Natural killer cell treated with Interleukin-12 subunit alpha and Interleukin-12 subunit beta and Interleukin-15 and Interleukin-18, amount 100 ng/mL, for 72 hours (primary cell): ENCODE data around the gene PAQR3. TPM values are rescaled to one million over a fixed set of nuclear protein-coding genes. Genes with fewer than 3 reads are reported as not detected.

Source experiments
- ATAC-seq, 2 donors: fragments of 150-1000 bp; cut with Tn5 transposase in 1 of 2; sonication (Bioruptor Pico), chemical (Tn5 transposase) in 1 of 2; 2 replicates each; pipeline ENCODE4 v1.10.0; 2021
- DNase-seq: peaks from one replicate; pipeline ENCODE4 v3.0.0; 2022; ENCODE audit warnings: low spot score
- H3K27ac Mint-ChIP-seq, 2 donors: 1 replicate in 1 of 2; 2 replicates in 1 of 2; pipeline ENCODE4 v1.8.0; 2022; ENCODE audit warnings: mixed read lengths in 2 of 2, mild to moderate bottlenecking in 1 of 2, moderate library complexity in 1 of 2
- H3K27me3 Mint-ChIP-seq, 2 donors: 1 replicate in 1 of 2; 2 replicates in 1 of 2; pipeline ENCODE4 v1.8.0; 2022; ENCODE audit warnings: mixed read lengths in 2 of 2
- H3K36me3 Mint-ChIP-seq: one replicate; pipeline ENCODE4 v1.8.0; 2022; ENCODE audit warnings: mixed read lengths
- H3K4me1 Mint-ChIP-seq, 2 donors: 1 replicate in 1 of 2; 2 replicates in 1 of 2; pipeline ENCODE4 v1.8.0; 2022; ENCODE audit warnings: low read depth in 2 of 2, mixed read lengths in 2 of 2, mild to moderate bottlenecking in 1 of 2
- H3K4me3 Mint-ChIP-seq: one replicate; pipeline ENCODE4 v1.8.0; 2022; ENCODE audit warnings: mixed read lengths
- H3K9me3 Mint-ChIP-seq: 2 replicates; pipeline ENCODE4 v1.8.0; 2022; ENCODE audit warnings: mixed read lengths
- total RNA-seq, 2 donors: library from RNA; stranded (reverse); gene quantifications; one replicate each; pipeline ENCODE4 v1.2.3, GENCODE V29; 2022

Gene PAQR3
- total RNA-seq, 2 donors from 2014 or later, result 12.2 to 14.6 TPM

- Mint-ChIP-seq H3K4me3 (no peak overlapping the region), H3K9me3 (no peaks in the 10 kb centered on the region), H3K27me3 (no peaks in the 10 kb centered on the region), H3K27ac (no peak overlapping the region), H3K4me1 (peaks cover 0 to 3% of the 10 kb centered on the region in 2 donors), H3K36me3 (no peaks in the 10 kb centered on the region)
- DNase-seq, result no peak
- no peak for ATAC-seq
These were observed 75.2 kb downstream of the PAQR3 start for GRCh38 chr4:78863991-78864390.

GRCh38 chr4:78863254-78863869 lies 75.9 kb downstream of the PAQR3 start:
- H3K4me3 Mint-ChIP-seq, result no peak overlapping the region
- no peaks in the 10 kb centered on the region for H3K36me3 Mint-ChIP-seq
- ATAC-seq (no peak), DNase-seq (no peak)
- no peaks in the 10 kb centered on the region for H3K27me3 Mint-ChIP-seq
- H3K27ac Mint-ChIP-seq, result no peak overlapping the region
- no peaks in the 10 kb centered on the region for H3K9me3 Mint-ChIP-seq
- peaks cover 0 to 3% of the 10 kb centered on the region in 2 donors for H3K4me1 Mint-ChIP-seq

GRCh38 chr4:78862314-78862737 lies 76.9 kb downstream of the PAQR3 start:
- Mint-ChIP-seq H3K27ac (no peak overlapping the region), H3K4me1 (peaks cover 0 to 3% of the 10 kb centered on the region in 2 donors), H3K9me3 (no peaks in the 10 kb centered on the region), H3K36me3 (no peaks in the 10 kb centered on the region), H3K4me3 (no peak overlapping the region), H3K27me3 (no peaks in the 10 kb centered on the region)
- DNase-seq, result no peak
- ATAC-seq, result no peak

Other genes starting within 250 kb of the PAQR3 start
- 10 to 100 TPM in 1 of 2 donors, 1 to 10 TPM in 1; 7.9 to 11.0 TPM for gene BMP2K, start 163.1 kb downstream of the PAQR3 start, total RNA-seq